ENCODE data around the gene TARBP1. TPM values are rescaled to one million over a fixed set of nuclear protein-coding genes. Genes with fewer than 3 reads are reported as not detected.
A peak's percentile ranks its signal among the peaks of the same experiment; 100 is the strongest.

TARBP1 gene
- total RNA-seq, 1 experiment from 2014 or later: 45.5 TPM

GRCh38 chr1:234509457-234510328, 30.7 kb upstream of the TARBP1 start:
- Mint-ChIP-seq H3K4me1 (ENCODE audit: insufficient read depth, unreplicated experiment) (peaks cover 46% of the 10 kb centered on the region), H3K4me3 (ENCODE audit: unreplicated experiment) (peak overlapping the region; percentile 52)
- POLR2A ChIA-PET: interaction anchor here (0.6 to 18.2 kb wide), 25 partner anchors 9 to 821 kb away, joined by 3 to 904 read pairs (median 4); partner anchors contain the start of gene IRF2BP2

DNA sequence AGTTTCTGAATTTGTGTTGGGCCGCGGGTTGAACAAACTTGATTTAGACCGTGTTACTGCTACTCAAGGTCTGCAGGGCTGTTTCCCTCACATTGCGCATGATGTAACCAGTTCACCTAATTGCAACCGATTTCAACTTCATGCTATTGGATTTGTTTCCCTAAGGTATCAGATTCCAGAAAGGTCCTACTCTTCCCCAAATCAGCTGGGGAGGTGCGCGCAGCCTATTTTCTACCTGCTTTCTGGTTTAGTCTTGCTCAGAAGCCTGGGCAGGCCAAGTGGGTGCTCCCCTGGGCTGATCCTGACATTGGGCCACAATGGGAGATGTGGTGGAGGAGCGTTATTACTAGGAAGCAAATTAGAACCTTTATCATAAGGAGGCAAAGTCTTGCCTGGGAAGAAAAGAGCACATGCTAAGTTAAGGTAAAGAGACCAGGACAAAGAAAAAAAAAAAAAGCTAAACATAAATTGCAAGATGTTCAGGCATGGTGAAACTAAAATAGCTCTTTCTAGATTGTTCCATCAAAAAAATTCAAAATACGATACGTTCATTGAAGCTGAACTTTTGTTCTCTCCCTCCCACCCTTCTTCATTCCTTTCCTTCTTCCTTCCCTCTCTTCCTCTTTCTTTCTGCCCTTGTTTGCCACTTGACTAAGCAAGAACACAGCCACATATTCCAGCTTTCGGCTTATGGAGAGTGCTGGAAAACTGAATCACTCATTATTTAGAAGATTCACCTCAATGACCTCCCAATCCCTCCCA, 28.8 kb upstream of the TARBP1 start:
- H3K4me1 Mint-ChIP-seq (ENCODE audit: insufficient read depth, unreplicated experiment): peaks cover 53% of the 10 kb centered on the region
- POLR2A ChIA-PET: interaction anchor here (0.8 to 18.2 kb wide), 8 partner anchors 9 to 548 kb away, joined by 3 to 904 read pairs (median 10); partner anchors contain the start of gene IRF2BP2
- no peak for DNase-seq (ENCODE audit: unreplicated experiment)
- BruUV-seq (replicated peaks): no TSS peak
- no peak for TF ChIP-seq CTCF (IDR thresholded peaks at IDR 0.05; ENCODE audit: unreplicated experiment)
- no peak overlapping the region for H3K27ac Mint-ChIP-seq (ENCODE audit: low read depth, unreplicated experiment)
- intact Hi-C loops (cut with micrococcal nuclease): no loop called here
- no peaks in the 10 kb centered on the region for H3K27me3 Mint-ChIP-seq (ENCODE audit: insufficient read depth, unreplicated experiment)
- peaks cover 7% of the 10 kb centered on the region for H3K9me3 Mint-ChIP-seq (ENCODE audit: unreplicated experiment)
- no peak overlapping the region for H3K4me3 Mint-ChIP-seq (ENCODE audit: unreplicated experiment)
- H3K36me3 Mint-ChIP-seq (ENCODE audit: insufficient read depth, unreplicated experiment): no peaks in the 10 kb centered on the region
- CTCF ChIA-PET: interaction anchor here (0.6 to 17.4 kb wide), 19 partner anchors 8 to 1252 kb away, joined by 3 to 317 read pairs (median 4); no protein-coding TSS in a partner anchor

More at GRCh38 chr1:234509457-234510328, 30.7 kb upstream of the TARBP1 start:
- H3K9me3 Mint-ChIP-seq (ENCODE audit: unreplicated experiment): peaks cover 7% of the 10 kb centered on the region
- DNase-seq (ENCODE audit: unreplicated experiment): peak; percentile 84
- no peak for TF ChIP-seq CTCF (IDR thresholded peaks at IDR 0.05; ENCODE audit: unreplicated experiment)
- H3K27me3 Mint-ChIP-seq (ENCODE audit: insufficient read depth, unreplicated experiment): no peaks in the 10 kb centered on the region
- BruUV-seq (replicated peaks): TSS peak; percentile 56
- CTCF ChIA-PET: interaction anchor here (0.6 to 17.4 kb wide), 13 partner anchors 9 to 1171 kb away, joined by 3 to 317 read pairs (median 4); no protein-coding TSS in a partner anchor
- H3K27ac Mint-ChIP-seq (ENCODE audit: low read depth, unreplicated experiment): peak overlapping the region; percentile 85
- H3K36me3 Mint-ChIP-seq (ENCODE audit: insufficient read depth, unreplicated experiment): no peaks in the 10 kb centered on the region
- intact Hi-C loops (cut with micrococcal nuclease): no loop called here

DNA sequence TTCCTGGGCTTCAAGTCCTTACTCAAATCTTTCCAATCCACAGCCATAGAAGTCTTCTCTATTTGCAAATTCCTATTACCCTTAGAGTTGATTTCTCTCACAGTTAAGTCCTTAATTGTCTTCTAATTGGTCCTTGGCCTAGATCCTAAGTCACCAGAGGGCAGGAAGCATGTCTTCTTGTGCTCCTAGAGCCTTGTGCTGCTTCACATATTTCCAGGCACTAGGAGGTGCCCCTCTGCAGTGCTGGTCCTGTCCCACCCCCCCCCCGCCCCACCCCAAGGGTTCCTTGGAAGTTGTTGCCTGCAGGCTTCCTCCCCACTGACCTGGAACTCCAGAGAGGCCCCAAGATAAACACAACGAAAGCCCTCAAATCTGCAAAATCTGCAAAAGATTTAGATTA, 28.1 kb upstream of the TARBP1 start:
- Mint-ChIP-seq H3K27ac (ENCODE audit: low read depth, unreplicated experiment) (peak overlapping the region; percentile 77), H3K4me1 (ENCODE audit: insufficient read depth, unreplicated experiment) (peaks cover 54% of the 10 kb centered on the region), H3K36me3 (ENCODE audit: insufficient read depth, unreplicated experiment) (no peaks in the 10 kb centered on the region), H3K4me3 (ENCODE audit: unreplicated experiment) (no peak overlapping the region), H3K9me3 (ENCODE audit: unreplicated experiment) (peaks cover 7% of the 10 kb centered on the region), H3K27me3 (ENCODE audit: insufficient read depth, unreplicated experiment) (no peaks in the 10 kb centered on the region)
- no TSS peak for BruUV-seq (replicated peaks)
- no peak for TF ChIP-seq CTCF (IDR thresholded peaks at IDR 0.05; ENCODE audit: unreplicated experiment)
- no peak for DNase-seq (ENCODE audit: unreplicated experiment)
- POLR2A ChIA-PET: interaction anchor here (3.1 to 18.2 kb wide), 4 partner anchors 9 to 217 kb away, joined by 15 to 904 read pairs (median 258); partner anchors contain the start of gene IRF2BP2
- CTCF ChIA-PET: interaction anchor here (0.6 to 17.4 kb wide), 7 partner anchors 7 to 1253 kb away, joined by 3 to 317 read pairs (median 7); no protein-coding TSS in a partner anchor
- intact Hi-C loops (cut with micrococcal nuclease): no loop called here
